HG03139 (cell line): Measurements from ENCODE around the gene PRRC1.
A peak's percentile ranks its signal among the peaks of the same experiment; 100 is the strongest.

ENCODE experiments used
- ATAC-seq: cut with Tn5 transposase; IDR thresholded peaks from one replicate; pipeline ENCODE4 v1.9.1; 2021; ENCODE audit not compliant: unreplicated experiment

PRRC1 gene

GRCh38 chr5:127517480-127518318, at the start of gene PRRC1:
PRRC1 (plus strand) TSS chr5:127517640; CDS start chr5:127523480, 5,840 bp downstream.
- ATAC-seq: peak; percentile 92

GRCh38 chr5:127471211-127471610, 46.2 kb upstream of the PRRC1 start:
- no peak for ATAC-seq

GRCh38 chr5:127472700-127473099, 44.7 kb upstream of the PRRC1 start:
- ATAC-seq: no peak

GRCh38 chr5:127486471-127486870, 31.0 kb upstream of the PRRC1 start:
- ATAC-seq: no peak

GRCh38 chr5:127492854-127493738, 24.3 kb upstream of the PRRC1 start:
- peak; percentile 80 for ATAC-seq

- no peak for ATAC-seq
Observed at GRCh38 chr5:127498548-127498947, 18.9 kb upstream of the PRRC1 start.

- no peak for ATAC-seq
Observed at GRCh38 chr5:127505905-127506304, 11.5 kb upstream of the PRRC1 start.

GRCh38 chr5:127506616-127507015, 10.8 kb upstream of the PRRC1 start:
- ATAC-seq: no peak

GRCh38 chr5:127508644-127509373, 8.6 kb upstream of the PRRC1 start:
- ATAC-seq: no peak

GRCh38 chr5:127513408-127513970, 4.0 kb upstream of the PRRC1 start:
- no peak for ATAC-seq

- ATAC-seq: no peak
Observed at GRCh38 chr5:127514816-127515215, 2.6 kb upstream of the PRRC1 start.

GRCh38 chr5:127515693-127516440, 1.6 kb upstream of the PRRC1 start:
- no peak for ATAC-seq

GRCh38 chr5:127517110-127517479, 345 bp upstream of the PRRC1 start:
- peak; percentile 21 for ATAC-seq

GRCh38 chr5:127518319-127518621, 830 bp downstream of the PRRC1 start:
- ATAC-seq: no peak

- no peak for ATAC-seq
Observed at GRCh38 chr5:127519527-127519926, 2.1 kb downstream of the PRRC1 start.

GRCh38 chr5:127521138-127521770, 3.8 kb downstream of the PRRC1 start:
- no peak for ATAC-seq

- no peak for ATAC-seq
Observed at GRCh38 chr5:127525181-127525580, 7.7 kb downstream of the PRRC1 start.

GRCh38 chr5:127529904-127530682, 12.7 kb downstream of the PRRC1 start:
- ATAC-seq: no peak

GRCh38 chr5:127536687-127537086, 19.2 kb downstream of the PRRC1 start:
- ATAC-seq: no peak
